A673 (cell line): Measurements from ENCODE around the gene THBD. TPM values are rescaled to one million over a fixed set of nuclear protein-coding genes. Genes with fewer than 3 reads are reported as not detected.

Experiments
- BruUV-seq: library from RNA; stranded (reverse); fragments of 400-500 nt; replicated peaks from 2 replicates; lab custom pipeline; 2021; lab: Mats Ljungman, UMichigan
- CTCF ChIA-PET: fragments of 300-600 bp; sonication (Branson Sonifier 250); formaldehyde crosslinking; loops from one replicate; lab custom pipeline; 2022; ENCODE audit warnings: antibody characterized with exemption; lab: Charles Lee
- POLR2A ChIA-PET: fragments of 300-600 bp; sonication (Branson Sonifier 250); formaldehyde crosslinking; loops from one replicate; lab custom pipeline; 2022; ENCODE audit warnings: antibody characterized with exemption; ENCODE audit not compliant: low non-redundant PET; lab: Charles Lee
- DNase-seq: peaks from one replicate; pipeline ENCODE4 v3.0.0-alpha.2; 2015; ENCODE audit warnings: low spot score
- H3K27ac ChIP-seq: fragments of 200-600 bp; sonication (generic); 2 replicates; pipeline ENCODE4 v1.5.1; 2016; ENCODE audit warnings: mixed run types, low read depth, mild to moderate bottlenecking, mixed read lengths, antibody characterized with exemption, low read length; ENCODE audit not compliant: poor library complexity, severe bottlenecking
- H3K27me3 ChIP-seq: fragments of 200-600 bp; sonication (generic); replicated peaks from 2 replicates; pipeline ENCODE4 v1.6.1; 2017; ENCODE audit warnings: mixed run types, low read depth, mild to moderate bottlenecking, mixed read lengths, antibody characterized with exemption, low read length; ENCODE audit not compliant: insufficient read depth, poor library complexity
- H3K36me3 ChIP-seq: fragments of 200-600 bp; sonication (generic); 2 replicates; pipeline ENCODE4 v1.6.1; 2016; ENCODE audit warnings: mixed run types, mild to moderate bottlenecking, mixed read lengths, antibody characterized with exemption, low read length; ENCODE audit not compliant: insufficient read depth, poor library complexity, severe bottlenecking
- H3K4me1 ChIP-seq: fragments of 200-600 bp; sonication (generic); 2 replicates; pipeline ENCODE4 v1.6.1; 2017; ENCODE audit warnings: mixed run types, mild to moderate bottlenecking, mixed read lengths, antibody characterized with exemption, low read length; ENCODE audit not compliant: insufficient read depth, poor library complexity, severe bottlenecking
- H3K4me3 ChIP-seq: fragments of 200-600 bp; sonication (generic); 2 replicates; pipeline ENCODE4 v1.5.1; 2016; ENCODE audit warnings: low read depth, mixed run types, mild to moderate bottlenecking, mixed read lengths, low read length; ENCODE audit not compliant: poor library complexity, severe bottlenecking
- H3K9me3 ChIP-seq: fragments of 200-600 bp; sonication (generic); 2 replicates; pipeline ENCODE4 v1.6.1; 2016; ENCODE audit warnings: mixed run types, low read depth, mild to moderate bottlenecking, mixed read lengths, antibody characterized with exemption, low read length; ENCODE audit not compliant: poor library complexity, severe bottlenecking
- EZH2 ChIP-seq: fragments of 200-600 bp; sonication (generic); IDR thresholded peaks from 2 replicates; pipeline ENCODE4 v1.6.1; 2017; ENCODE audit warnings: borderline replicate concordance, low read depth, mild to moderate bottlenecking, mixed read lengths, antibody characterized with exemption, low read length; ENCODE audit not compliant: poor library complexity, severe bottlenecking
- intact Hi-C: fragments of 100-400 bp; cut with micrococcal nuclease; formaldehyde crosslinking; loops from one replicate; pipeline ENCODE4 v1.10.0; 2022; ENCODE audit not compliant: unreplicated experiment
- total RNA-seq: library from RNA; stranded (reverse); gene quantifications from 2 replicates; pipeline ENCODE4 v1.2.3, GENCODE V29; 2021
- TF ChIP-seq, protein P1 (sequence below): fragments of 300-800, 200-600 bp; sonication (generic); conservative IDR thresholded peaks from 2 replicates; pipeline ENCODE4 v1.5.1; 2017; ENCODE audit warnings: low read depth, mild to moderate bottlenecking, antibody characterized with exemption, low read length, moderate library complexity, mixed read lengths

Gene THBD
- total RNA-seq, 1 experiment from 2014 or later: not detected

DNA sequence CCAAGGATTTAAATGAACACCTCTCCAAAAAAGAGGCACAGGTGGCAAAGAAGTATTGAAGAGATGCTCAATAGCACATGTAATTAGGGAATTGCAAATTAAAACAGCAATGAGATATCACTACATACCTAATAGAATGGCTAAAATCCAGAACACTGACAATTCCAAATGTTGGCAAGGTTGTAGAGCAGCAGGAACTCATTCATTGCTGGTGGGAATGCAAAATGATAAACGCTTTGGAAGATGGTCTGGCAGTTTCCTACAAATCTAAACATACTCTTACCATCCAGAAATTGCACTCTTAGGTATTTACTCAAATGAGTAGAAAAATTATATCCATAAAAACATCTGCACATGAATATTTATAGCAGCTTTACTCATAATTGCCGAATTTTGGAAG, 19.6 kb upstream of the THBD start:
- ChIA-PET POLR2A (no interaction called here), CTCF (no interaction called here)
- H3K4me3 ChIP-seq: no peak overlapping the region
- no peaks in the 10 kb centered on the region for H3K4me1 ChIP-seq
- peaks cover 47% of the 10 kb centered on the region for H3K27me3 ChIP-seq
- no TSS peak for BruUV-seq
- intact Hi-C loops: no loop called here
- H3K9me3 ChIP-seq: no peaks in the 10 kb centered on the region
- DNase-seq: no peak
- H3K27ac ChIP-seq: no peak overlapping the region
- no peaks in the 10 kb centered on the region for H3K36me3 ChIP-seq
- TF ChIP-seq, protein P1, sequence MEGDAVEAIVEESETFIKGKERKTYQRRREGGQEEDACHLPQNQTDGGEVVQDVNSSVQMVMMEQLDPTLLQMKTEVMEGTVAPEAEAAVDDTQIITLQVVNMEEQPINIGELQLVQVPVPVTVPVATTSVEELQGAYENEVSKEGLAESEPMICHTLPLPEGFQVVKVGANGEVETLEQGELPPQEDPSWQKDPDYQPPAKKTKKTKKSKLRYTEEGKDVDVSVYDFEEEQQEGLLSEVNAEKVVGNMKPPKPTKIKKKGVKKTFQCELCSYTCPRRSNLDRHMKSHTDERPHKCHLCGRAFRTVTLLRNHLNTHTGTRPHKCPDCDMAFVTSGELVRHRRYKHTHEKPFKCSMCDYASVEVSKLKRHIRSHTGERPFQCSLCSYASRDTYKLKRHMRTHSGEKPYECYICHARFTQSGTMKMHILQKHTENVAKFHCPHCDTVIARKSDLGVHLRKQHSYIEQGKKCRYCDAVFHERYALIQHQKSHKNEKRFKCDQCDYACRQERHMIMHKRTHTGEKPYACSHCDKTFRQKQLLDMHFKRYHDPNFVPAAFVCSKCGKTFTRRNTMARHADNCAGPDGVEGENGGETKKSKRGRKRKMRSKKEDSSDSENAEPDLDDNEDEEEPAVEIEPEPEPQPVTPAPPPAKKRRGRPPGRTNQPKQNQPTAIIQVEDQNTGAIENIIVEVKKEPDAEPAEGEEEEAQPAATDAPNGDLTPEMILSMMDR: no peak
- TF ChIP-seq EZH2: no peak

DNA sequence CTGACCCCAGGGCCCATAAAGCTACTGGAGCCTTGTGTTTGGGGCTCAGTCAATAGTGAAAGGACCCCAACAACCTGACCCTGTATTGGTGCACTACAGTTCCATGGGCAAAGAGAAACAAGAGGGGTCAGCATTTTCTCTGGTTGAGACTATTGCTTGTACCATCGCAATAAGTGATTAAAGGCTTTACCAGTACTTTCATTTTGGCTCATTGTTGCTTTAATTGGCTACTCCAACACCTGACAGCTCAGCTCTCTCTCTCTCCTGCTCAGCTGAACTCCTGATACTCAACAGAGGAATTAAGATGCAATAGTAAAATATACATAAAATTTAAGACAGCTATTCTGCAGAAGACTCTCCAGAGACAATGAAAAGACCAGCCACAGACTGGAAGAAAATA, 18.8 kb upstream of the THBD start:
- Histone ChIP-seq H3K9me3 (no peaks in the 10 kb centered on the region), H3K27me3 (peaks cover 47% of the 10 kb centered on the region)

DNA sequence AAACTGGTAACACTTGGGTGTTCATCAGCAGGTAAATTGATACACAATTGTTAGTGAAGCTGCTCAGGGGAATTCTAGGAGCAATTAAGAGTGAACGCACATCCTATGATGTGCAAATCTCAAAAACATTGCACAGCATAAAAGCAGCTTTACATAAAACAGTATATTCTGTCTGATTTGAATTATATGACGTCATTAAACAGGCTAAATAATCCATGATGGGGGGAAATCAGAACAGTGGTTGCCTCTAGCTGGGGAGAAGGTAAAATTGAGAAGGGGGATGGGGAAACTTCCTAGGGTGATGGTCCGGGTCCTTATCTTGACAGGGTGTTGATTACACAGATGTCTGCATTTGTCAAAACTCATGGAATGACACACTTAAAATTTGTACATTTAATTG, 17.3 kb upstream of the THBD start:
- Histone ChIP-seq H3K36me3 (no peaks in the 10 kb centered on the region), H3K27me3 (peaks cover 44% of the 10 kb centered on the region), H3K4me1 (no peaks in the 10 kb centered on the region), H3K4me3 (no peak overlapping the region), H3K9me3 (no peaks in the 10 kb centered on the region), H3K27ac (no peak overlapping the region)
- TF ChIP-seq, protein P1: no peak
- no peak for TF ChIP-seq EZH2
- no peak for DNase-seq
- no TSS peak for BruUV-seq
- POLR2A ChIA-PET: no interaction called here
- intact Hi-C loops: no loop called here
- CTCF ChIA-PET: no interaction called here

More for the DNA sequence above, 18.8 kb upstream of the THBD start:
- no peak overlapping the region for H3K4me3 ChIP-seq
- BruUV-seq: no TSS peak
- no peak overlapping the region for H3K27ac ChIP-seq
- ChIA-PET POLR2A (no interaction called here), CTCF (no interaction called here)
- TF ChIP-seq EZH2: no peak
- TF ChIP-seq, protein P1: no peak
- intact Hi-C loops: no loop called here
- DNase-seq: no peak
- H3K36me3 ChIP-seq: no peaks in the 10 kb centered on the region
- no peaks in the 10 kb centered on the region for H3K4me1 ChIP-seq
